ENCODE data around the gene DUSP1.

Gene DUSP1

GRCh38 chr5:172798422-172799215 is 27.6 kb upstream of the DUSP1 start:
- peak; percentile 35 for ATAC-seq
- TF ChIP-seq, protein P1, sequence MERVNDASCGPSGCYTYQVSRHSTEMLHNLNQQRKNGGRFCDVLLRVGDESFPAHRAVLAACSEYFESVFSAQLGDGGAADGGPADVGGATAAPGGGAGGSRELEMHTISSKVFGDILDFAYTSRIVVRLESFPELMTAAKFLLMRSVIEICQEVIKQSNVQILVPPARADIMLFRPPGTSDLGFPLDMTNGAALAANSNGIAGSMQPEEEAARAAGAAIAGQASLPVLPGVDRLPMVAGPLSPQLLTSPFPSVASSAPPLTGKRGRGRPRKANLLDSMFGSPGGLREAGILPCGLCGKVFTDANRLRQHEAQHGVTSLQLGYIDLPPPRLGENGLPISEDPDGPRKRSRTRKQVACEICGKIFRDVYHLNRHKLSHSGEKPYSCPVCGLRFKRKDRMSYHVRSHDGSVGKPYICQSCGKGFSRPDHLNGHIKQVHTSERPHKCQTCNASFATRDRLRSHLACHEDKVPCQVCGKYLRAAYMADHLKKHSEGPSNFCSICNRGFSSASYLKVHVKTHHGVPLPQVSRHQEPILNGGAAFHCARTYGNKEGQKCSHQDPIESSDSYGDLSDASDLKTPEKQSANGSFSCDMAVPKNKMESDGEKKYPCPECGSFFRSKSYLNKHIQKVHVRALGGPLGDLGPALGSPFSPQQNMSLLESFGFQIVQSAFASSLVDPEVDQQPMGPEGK (CRISPR knock-in tag; IDR thresholded peaks at IDR 0.05; ENCODE audit: borderline replicate concordance): no peak
- no peak for TF ChIP-seq TOX (CRISPR knock-in tag; IDR thresholded peaks at IDR 0.05; ENCODE audit: borderline replicate concordance)
- TF ChIP-seq ZNF565 (CRISPR knock-in tag; conservative IDR thresholded peaks at IDR 0.05; ENCODE audit: low read depth): no peak
- TF ChIP-seq ZNF70 (CRISPR knock-in tag; IDR thresholded peaks at IDR 0.05): no peak
- no peak for TF ChIP-seq ISL1 (CRISPR knock-in tag; IDR thresholded peaks at IDR 0.05)
- TF ChIP-seq ZFP3 (CRISPR knock-in tag; IDR thresholded peaks at IDR 0.05): no peak
- no peak for TF ChIP-seq BACH2 (CRISPR knock-in tag; IDR thresholded peaks at IDR 0.05; ENCODE audit: borderline replicate concordance)
- TF ChIP-seq PPARA (CRISPR knock-in tag; IDR thresholded peaks at IDR 0.05; ENCODE audit: borderline replicate concordance): no peak
- TF ChIP-seq, protein P2, sequence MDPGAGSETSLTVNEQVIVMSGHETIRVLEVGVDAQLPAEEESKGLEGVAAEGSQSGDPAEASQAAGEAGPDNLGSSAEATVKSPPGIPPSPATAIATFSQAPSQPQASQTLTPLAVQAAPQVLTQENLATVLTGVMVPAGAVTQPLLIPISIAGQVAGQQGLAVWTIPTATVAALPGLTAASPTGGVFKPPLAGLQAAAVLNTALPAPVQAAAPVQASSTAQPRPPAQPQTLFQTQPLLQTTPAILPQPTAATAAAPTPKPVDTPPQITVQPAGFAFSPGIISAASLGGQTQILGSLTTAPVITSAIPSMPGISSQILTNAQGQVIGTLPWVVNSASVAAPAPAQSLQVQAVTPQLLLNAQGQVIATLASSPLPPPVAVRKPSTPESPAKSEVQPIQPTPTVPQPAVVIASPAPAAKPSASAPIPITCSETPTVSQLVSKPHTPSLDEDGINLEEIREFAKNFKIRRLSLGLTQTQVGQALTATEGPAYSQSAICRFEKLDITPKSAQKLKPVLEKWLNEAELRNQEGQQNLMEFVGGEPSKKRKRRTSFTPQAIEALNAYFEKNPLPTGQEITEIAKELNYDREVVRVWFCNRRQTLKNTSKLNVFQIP (CRISPR knock-in tag; IDR thresholded peaks at IDR 0.05; ENCODE audit: borderline replicate concordance, low read depth): no peak
- TF ChIP-seq CREB5 (CRISPR knock-in tag; IDR thresholded peaks at IDR 0.05; ENCODE audit: low read depth): no peak
- no peak for TF ChIP-seq CSDC2 (CRISPR knock-in tag; IDR thresholded peaks at IDR 0.05)
- no peak for TF ChIP-seq TCF4 (CRISPR knock-in tag; IDR thresholded peaks at IDR 0.05; ENCODE audit: borderline replicate concordance)
- TF ChIP-seq ESRRG (CRISPR knock-in tag; IDR thresholded peaks at IDR 0.05): no peak
- no peak for TF ChIP-seq TSHZ2 (CRISPR knock-in tag; IDR thresholded peaks at IDR 0.05)
- TF ChIP-seq ZFP30 (CRISPR knock-in tag; IDR thresholded peaks at IDR 0.05): no peak

GRCh38 chr5:172797771-172798191 is 26.8 kb upstream of the DUSP1 start:
- TF ChIP-seq RARB (CRISPR knock-in tag; IDR thresholded peaks at IDR 0.05): no peak
- TF ChIP-seq, protein P1 (CRISPR knock-in tag; IDR thresholded peaks at IDR 0.05; ENCODE audit: borderline replicate concordance): no peak
- TF ChIP-seq TOX (CRISPR knock-in tag; IDR thresholded peaks at IDR 0.05; ENCODE audit: borderline replicate concordance): no peak
- TF ChIP-seq CSDC2 (CRISPR knock-in tag; IDR thresholded peaks at IDR 0.05): no peak
- no peak for TF ChIP-seq ZNF8 (CRISPR knock-in tag; IDR thresholded peaks at IDR 0.05)
- no peak for TF ChIP-seq CREB5 (CRISPR knock-in tag; IDR thresholded peaks at IDR 0.05; ENCODE audit: low read depth)
- TF ChIP-seq ESRRG (CRISPR knock-in tag; IDR thresholded peaks at IDR 0.05): no peak
- no peak for TF ChIP-seq PPARA (CRISPR knock-in tag; IDR thresholded peaks at IDR 0.05; ENCODE audit: borderline replicate concordance)
- ATAC-seq: no peak

Data from SK-N-SH treated with all-trans-retinoic acid at 6 μM for 48 hours (cell line).